AG08396 (cell line): ENCODE data around the gene ZFAND4.
A peak's percentile ranks its signal among the peaks of the same experiment; 100 is the strongest.
"Not testable (repeated sequence)": the region's sequence is repeated elsewhere in the genome, so short reads cannot be mapped to it uniquely, and the experiment has no call there.

Experiments
- DNase-seq: peaks from one replicate; pipeline ENCODE4 v3.0.0; 2012; ENCODE audit warnings: low spot score, mixed read lengths

ZFAND4 gene

DNA sequence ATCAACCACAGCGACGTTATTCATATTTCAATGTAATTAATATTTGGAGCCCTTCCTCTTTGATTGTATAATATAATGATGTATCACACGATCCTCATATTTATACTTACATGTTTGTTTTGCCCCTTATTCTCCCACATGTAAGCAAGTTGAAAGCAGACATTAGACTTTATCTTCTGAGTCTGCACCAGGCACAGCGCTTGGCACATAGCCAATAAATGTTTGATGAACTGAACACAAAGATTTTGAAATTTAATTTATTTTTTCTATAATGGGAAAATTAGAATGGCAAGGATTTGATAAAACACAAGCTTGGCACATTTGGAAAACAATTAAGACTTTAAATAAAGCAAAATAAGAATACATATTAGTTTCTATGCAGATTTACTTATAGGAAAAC lies 31.6 kb downstream of the ZFAND4 start:
- DNase-seq = no peak

DNA sequence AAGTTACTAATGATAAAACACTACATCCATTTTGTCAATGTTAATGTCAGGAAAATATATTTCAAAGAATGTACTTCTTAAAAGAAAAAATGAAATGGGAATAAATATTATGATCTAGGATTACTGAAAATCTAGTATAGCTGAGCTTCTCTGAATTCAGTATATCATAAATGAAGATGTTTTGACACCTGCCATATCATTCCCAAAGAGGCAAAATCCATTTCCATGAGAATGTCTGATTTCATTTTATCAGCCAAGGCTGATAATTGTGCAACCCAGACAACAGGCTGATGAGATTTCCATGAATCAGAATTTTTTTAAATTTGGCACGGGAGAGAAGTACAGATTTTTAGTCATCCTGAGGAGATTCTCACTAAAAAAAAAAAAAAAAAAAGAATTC lies 32.5 kb downstream of the ZFAND4 start:
- no peak for DNase-seq

DNA sequence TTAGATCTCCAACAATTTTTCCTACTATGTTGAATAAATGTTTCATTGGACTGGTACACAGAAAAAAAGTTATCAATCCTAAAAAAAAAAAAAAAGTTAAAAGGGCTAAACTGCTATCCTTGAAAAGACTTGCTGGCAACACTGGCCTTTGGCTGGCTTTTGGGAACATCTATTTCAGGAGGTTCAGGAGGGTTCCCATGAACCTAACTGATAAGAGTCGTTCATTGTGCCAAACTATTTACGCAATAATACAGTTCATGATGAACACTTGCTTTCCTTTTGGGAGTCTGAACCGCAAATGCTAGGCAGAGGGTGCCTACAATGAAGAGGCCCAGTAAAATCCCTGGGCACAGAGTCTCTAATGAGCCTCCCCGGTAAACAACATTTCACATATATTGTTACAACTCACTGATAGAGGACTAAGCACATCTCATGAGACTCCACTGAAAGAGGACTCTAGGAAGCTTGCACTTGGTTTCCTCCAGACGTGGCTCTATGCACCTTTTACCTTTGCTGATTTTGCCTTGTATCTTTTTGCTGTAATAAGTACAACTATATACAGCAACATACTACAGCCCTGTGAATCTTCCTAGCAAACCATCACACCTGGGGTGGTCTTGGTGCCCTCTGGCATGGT lies 45.0 kb downstream of the ZFAND4 start:
- no peak for DNase-seq

DNA sequence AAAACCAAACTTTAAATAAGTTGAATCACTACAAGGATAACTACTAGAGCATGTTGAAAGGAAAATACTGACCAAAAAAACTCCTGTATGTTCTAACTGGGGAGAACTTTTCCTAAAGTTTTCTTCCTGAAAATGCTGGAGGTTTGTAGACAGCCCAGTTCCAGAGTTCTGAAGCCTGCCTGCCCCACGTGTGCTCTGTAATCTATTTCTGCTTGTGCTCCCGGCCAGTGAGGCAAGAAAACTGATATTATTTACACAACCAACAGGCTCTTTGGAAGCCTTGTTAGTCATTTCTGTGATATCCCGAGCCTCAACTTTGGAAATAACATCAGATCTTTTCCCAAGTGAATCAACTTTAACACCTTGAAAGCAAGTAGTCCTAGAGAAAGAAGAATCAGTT lies 46.7 kb downstream of the ZFAND4 start:
- DNase-seq = no peak

DNA sequence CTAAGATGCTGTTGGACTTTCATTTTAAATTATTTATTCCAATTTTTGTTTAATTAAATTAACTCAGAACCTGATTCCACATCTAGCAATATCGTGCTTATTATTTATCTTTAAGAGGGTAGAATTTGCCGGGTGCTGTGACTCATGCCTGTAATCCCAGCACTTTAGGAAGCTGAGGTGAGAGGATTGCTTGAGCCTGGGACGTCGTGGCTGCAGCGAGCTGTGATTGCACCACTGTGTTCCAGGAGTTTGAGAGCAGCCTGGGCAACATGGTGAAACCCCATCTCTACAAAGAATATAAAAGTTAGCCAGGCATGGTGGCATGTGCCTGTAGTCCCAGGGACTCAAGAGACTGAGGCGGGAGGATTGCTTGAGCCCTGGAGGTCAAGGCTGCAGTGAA lies 47.8 kb downstream of the ZFAND4 start:
- DNase-seq = no peak

DNA sequence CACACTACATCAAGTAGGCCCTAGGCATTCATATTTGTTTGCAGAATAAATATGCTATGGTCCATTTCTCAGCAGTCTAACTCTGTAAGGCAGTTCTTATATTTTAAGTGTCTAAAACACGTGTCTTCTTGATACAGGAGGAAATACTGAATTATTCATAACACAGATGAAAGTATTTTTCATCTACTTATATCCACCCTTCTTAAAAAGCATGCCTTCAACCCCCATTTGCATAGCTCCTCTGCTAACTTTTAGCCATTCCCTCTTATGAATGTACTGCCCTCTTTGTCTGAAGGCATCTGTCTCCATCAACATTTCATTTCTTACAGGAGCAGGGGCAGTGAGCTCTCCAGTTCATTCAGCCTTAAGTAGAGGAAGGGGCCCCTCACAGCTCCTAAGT lies 57.7 kb downstream of the ZFAND4 start:
- DNase-seq = no peak

DNA sequence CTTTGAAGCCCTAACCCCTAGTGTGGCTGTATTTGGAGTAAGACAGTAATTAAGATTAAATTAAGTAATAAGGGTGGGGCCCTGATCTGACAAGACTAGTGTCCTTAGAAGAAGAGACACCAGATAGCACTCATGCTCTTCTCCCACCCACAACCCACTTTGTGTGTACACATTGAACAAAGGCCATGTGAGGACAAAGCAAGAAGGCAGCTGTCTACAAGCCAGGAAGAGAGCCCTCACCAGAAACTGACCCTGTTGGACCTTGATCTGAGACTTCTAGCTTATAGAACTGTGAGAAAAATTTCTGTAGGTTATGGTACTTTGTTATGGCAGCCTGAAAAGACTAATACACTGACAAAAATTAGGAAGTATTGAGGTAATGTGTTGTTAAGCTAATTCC lies 59.8 kb downstream of the ZFAND4 start:
- DNase-seq = no peak

DNA sequence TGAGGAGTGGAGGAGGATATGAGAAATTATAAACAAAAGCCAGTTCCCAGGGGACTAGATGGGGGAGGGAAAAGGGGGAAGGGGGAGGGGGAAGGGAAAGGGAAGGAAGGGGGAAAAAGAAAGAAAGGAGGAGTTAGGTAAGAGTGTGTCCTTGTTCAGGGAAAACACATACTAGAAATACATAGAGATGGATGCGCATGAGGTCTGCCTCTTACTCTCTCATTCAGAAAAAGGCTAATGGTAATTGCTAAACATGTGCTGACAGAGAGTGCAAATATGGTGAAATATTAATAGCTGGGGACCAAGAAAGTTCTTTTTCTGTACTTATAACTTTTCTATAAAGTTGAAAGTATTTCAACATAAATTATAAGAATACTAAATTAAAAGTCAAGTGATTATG lies 64.5 kb downstream of the ZFAND4 start:
- no peak for DNase-seq

DNA sequence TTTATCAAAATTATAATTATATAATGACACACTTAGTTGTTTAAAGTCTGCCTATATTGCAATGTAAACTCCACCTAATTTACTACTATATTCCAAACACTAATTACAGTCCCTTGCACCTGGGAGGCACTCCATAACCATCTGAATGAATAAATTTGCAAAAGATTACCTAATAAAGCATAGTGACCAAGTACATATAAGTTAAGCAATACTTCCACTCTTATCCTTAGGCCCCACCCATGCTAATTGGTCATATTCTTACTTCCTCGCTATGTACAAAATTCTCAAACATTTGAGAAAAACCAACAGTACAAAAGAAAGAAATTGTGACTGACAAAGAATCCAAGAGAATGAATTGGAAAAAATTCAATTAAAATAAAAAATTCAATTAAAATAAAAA lies 65.3 kb downstream of the ZFAND4 start:
- DNase-seq = no peak

DNA sequence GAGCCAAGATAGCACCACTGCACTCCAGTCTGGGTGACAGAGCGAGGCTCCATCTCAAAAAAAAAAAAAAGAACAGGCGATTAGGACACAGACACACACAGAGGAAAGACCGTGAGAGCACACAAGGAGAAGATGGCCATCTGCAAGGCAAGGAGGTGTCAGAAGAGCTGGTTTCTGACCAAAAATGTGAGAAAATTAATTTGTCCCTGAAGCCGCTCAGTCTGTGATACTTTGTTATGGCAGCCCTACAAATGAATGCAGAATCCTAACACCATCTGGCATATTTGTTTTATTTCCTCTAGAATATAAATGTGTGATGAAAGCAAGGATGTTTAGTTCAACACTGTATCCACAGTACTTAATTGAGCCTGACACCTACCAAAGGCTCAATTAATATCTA lies 69.7 kb downstream of the ZFAND4 start:
- no peak for DNase-seq

DNA sequence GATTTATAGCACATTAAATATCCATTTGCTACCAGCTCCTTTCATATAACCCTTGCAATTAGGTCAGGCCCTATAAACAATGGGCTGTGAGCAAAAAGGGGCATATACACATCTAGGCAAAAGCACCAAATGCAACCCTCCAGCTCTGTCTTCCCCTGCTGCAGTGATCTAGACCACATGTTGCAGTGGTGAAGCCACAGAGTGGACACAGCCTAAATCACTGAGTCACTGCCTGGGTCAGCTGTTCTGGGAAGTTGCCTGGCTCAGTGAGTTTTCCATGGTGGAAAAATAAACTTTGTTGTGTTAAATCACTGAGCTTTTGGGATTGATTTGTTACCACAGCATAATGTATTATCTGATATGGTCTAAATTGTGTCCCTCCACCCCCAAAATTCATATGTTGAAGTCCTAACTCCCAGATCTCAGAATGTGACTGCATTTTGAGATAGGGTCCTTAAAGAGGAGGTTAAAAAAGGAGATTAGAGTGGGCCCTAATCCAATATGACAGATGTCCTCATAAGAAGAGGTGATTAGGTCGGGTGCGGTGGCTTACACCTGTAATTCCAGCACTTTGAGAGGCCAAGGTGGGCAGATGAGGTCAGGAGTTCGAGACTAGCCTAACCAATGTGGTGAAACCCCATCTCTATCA lies 70.4 kb downstream of the ZFAND4 start:
- DNase-seq = peak; percentile 73

DNA sequence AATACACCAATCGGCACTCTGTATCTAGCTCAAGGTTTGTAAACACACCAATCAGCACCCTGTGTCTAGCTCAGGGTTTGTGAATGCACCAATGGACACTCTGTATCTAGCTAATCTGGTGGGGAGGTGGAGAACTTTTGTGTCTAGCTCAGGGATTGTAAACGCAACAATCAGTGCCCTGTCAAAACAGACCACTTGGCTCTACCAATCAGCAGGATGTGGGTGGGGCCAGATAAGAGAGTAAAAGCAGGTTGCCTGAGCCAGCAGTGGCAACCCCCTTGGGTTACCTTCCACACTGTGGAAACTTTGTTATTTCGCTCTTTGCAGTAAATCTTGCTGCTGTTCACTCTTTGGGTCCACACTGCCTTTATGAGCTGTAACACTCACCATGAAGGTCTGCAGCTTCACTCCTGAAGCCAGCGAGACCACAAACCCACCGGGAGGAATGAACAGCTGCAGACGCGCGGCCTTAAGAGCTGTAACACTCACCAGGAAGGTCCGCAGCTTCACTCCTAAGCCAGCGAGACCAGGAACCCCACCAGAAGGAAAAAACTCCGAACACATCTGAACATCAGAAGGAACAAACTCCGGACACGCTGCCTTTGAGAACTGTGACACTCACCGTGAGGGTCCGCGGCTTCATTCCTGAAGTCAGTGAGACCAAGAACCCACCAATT lies 71.2 kb downstream of the ZFAND4 start:
- DNase-seq = not testable (repeated sequence)

DNA sequence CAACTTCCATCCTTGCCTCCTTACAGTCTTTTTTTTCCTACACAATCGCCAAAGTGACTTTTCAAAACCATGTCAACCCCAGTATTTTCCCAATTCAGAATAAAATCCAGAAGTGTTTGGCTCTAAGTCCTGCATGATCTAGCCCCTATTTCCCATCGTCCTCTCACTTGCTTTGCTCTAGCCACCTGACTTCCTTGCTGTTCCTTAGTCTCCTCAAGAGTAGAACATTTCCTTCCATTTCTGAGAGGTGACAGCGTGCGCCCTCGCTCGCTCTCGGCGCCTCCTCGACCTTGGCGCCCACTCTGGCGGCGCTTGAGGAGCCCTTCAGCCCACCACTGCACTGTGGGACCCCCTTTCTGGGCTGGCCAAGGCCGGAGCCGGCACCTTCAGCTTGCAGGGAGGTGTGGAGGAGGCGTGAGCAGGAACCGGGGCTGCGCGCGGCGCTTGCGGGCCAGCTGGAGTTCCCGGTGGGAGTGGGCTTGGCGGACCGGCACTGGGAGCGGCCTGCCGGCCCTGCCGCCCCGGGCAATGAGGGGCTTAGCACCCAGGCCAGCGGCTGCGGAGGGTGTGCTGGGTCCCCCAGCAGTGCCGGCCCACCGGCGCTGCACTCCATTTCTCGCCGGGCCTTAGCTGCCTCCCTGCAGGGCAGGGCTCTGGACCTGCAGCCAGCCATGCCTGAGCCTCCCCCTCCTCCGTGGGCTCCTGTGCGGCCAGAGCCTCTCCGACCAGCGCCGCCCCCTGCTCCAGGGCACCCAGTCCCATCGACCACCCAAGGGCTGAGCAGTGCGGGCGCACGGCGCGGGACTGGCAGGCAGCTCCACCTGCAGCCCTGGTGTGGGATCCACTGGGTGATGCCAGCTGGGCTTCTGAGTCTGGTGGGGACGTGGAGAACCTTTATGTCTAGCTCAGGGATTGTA lies 72.0 kb downstream of the ZFAND4 start:
- DNase-seq = not testable (repeated sequence)

DNA sequence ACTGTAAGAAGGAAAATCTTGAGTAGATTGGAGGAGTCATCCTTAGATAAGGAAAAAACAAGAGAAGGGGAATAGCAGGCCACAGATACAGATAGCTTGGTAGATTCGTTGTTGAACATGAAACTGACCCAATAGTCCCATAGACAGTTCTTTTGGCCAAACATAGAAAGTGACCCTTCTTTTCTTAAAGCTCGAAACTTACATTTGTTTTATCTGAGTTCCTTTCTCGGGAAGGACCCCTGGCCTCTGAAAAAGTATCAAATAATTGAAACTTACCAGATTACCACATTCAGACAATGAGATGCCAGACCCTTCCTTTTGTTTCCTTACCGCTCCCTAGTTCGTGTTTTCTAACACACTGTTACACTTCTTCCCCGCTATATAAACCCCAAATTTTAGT lies 72.9 kb downstream of the ZFAND4 start:
- DNase-seq = no peak

DNA sequence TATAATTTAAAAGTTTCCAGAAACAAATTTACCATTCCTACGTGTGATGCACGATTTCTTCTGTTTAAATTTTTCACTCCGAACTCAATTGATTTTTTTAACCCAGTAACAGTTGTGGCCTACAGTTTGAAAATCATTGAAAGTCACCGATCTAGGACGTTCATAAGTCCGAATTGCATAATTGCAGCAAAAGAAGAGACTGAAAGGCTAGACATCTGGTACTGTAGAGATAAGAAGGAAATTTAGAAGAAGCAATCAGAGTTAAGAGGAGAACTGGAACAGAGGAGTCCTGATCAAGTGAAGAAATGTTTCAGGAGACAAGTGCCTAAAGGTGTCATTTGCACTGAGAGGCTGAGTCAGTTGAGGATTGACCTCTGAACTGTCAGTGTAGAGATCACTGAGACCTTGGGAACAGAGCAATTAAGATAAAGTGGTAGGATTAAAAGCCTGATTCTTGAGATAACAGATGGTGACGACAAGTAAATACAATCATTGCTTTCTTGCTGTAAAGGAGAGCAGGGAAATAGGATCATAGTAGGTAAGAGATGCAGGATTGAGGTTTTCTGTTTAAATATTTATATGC lies 73.5 kb downstream of the ZFAND4 start:
- DNase-seq = no peak

DNA sequence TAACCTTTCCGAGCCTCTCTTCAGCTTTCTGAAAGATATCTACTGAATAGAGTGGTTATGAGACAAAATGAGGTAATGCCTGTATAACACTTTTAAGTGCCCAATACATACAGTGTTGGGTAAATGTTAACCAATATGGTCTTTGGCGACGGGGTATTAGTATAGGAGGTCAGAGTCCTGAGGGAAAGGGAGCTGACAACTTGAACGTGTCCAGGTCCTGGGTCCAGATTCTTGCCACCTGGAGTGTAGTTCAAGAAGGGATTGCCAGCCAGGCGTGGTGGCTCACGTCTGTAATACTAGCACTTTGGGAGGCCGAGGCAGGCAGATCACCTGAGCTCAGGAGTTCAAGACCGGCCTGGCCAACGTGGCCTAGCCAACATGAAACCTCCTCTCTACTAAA lies 76.0 kb downstream of the ZFAND4 start:
- no peak for DNase-seq

DNA sequence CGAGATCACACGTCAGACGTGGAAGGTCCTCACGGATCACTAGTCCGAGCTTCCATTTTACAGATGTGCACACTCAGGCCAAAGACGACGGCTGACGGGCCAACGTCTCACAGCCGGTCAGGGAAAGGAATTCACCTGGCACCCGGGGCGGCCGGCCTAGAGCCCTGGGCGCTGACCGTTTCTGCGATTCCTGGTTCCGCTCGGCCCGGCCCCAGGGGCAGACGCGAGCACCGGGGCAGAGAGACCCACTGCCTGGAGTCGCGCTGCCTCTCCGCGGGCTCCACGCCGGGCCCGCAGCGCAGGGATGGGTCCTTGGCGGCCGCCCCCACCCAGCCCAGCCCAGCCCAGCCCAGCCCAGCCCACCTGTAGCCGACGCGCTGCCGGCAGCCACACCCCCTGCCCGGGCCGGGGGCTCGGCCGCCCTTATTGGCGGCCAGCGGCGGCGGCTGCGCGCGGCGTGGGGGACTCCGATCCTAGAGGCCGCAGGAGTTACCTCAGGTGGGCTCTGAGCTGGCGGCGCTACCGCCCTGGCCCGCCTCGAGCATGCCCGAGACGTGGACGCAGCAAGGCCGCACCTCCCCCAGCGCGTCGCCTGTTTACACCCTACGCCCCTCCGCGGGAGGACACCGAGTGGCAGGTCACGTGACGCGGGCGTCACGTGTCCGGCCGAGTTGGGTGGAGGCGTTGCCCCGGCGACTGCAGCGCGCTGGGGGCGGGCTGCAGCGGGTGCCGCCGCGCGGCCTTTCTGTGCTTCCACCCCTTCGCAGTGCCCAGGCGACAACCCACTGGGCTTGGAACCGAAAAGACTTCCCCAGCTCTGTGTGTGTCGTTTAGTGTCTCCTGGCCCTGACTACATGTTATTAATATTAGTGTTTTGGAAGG lies 78.1 kb downstream of the ZFAND4 start:
- peak; percentile 96 for DNase-seq

DNA sequence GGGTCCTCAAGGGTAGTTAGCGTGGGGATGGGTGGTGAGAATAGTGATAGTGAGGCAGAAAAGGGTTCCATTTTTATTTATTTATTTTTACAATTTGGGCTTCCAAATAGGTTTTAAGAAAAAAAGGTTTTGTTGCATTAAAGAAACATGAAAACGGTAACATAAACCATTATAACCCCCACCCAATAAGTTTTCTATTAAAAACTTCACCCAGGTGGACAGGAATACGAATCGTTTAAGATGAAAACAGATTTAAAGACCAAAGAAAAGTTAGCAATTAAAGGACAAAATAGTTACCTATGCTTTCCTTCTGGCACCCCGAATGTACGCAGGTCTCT lies 78.7 kb downstream of the ZFAND4 start:
- DNase-seq = no peak

DNA sequence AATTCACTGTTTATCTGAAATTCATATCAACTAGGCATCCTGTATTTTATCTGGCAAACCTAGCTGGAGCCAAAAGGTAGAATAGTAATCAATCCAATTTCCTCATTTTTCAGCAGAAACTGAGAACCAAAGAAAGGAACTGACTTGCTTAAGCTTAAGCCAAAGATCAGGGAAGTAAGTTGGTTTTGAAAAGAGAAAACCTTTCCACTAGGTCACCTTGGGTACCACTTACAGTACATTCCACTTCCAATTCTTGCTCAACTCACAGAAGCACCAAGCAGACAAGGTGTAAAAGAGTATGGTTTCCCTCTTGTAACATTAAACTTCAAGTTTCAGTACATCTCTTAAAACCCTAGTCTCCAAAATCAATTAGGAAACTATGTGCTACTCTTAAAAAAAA lies 79.6 kb downstream of the ZFAND4 start:
- DNase-seq = no peak

DNA sequence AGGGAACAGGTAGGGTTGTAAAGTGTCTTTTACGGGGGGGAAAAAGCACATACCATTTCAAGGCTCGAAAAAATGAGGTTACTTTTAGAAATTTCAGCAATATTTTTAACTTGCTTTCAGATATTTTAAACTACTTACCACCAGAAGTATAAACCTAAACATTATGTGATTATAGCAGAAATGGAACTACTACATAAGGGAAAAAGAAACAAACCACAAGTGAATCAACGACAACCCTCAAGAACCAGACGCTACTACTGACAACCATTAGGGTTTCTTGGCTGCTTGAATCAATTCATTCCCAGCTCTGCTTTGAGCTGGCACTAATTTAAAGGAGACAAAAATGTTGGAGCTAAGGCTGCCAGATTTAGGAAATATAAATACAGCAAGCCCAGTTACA lies 80.1 kb downstream of the ZFAND4 start:
- DNase-seq = no peak

DNA sequence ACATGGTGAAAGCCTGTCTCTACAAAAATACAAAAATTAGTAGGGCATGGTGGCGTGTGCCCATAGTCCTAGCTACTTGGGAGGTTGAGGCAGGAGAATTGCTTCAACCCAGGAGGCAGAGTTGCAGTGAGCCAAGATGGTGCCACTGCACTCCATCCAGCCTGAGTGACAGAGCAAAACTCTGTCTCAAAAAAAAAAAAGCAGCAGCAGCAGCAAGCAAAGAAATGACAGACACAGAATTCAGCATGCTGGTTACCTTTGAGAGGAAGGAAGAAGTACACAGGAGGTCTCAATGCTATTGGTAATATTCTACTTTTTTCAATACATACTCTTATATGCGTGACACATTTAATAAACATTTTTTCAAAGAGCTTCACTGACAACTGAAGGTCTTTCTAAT lies 81.3 kb downstream of the ZFAND4 start:
- DNase-seq = no peak
